Stomach smooth muscle (tissue), 2 donors: Measurements from ENCODE around the gene COL16A1.

Experiments used
- H3K27ac ChIP-seq: one replicate; pipeline ENCODE4 v1.7.0; 2013; ENCODE audit warnings: mild to moderate bottlenecking, low read length, inconsistent platforms
- H3K27me3 ChIP-seq, 2 donors: one replicate each; pipeline ENCODE4 v1.7.0; 2013; ENCODE audit warnings: low read length in 2 of 2; ENCODE audit not compliant: insufficient read depth in 2 of 2, control insufficient read depth in 1 of 2
- H3K36me3 ChIP-seq, 2 donors: one replicate each; pipeline ENCODE4 v1.7.0; 2013; ENCODE audit warnings: low read length in 2 of 2; ENCODE audit not compliant: control insufficient read depth in 2 of 2, insufficient read depth in 2 of 2
- H3K4me1 ChIP-seq: one replicate; pipeline ENCODE4 v1.7.0; 2013; ENCODE audit warnings: low read length; ENCODE audit not compliant: control insufficient read depth, insufficient read depth
- H3K4me3 ChIP-seq, 2 donors: one replicate each; pipeline ENCODE4 v1.7.0; 2013; ENCODE audit warnings: low read length in 2 of 2
- H3K9ac ChIP-seq, 2 donors: one replicate each; pipeline ENCODE4 v1.7.0; 2013; ENCODE audit warnings: low read length in 2 of 2, mild to moderate bottlenecking in 1 of 2
- H3K9me3 ChIP-seq, 2 donors: one replicate each; pipeline ENCODE4 v1.7.0; 2013; ENCODE audit warnings: low read length in 2 of 2; ENCODE audit not compliant: control insufficient read depth in 2 of 2
- donor health status: healthy.
- donor health status: Pancreatic carcinoma.

COL16A1 gene

GRCh38 chr1:31745096-31745945 lies 41.5 kb upstream of the COL16A1 start:
- Histone ChIP-seq H3K4me3 (no peak overlapping the region), H3K9me3 (no peaks in the 10 kb centered on the region), H3K4me1 (peaks cover 3% of the 10 kb centered on the region), H3K27ac (no peak overlapping the region), H3K27me3 (no peaks in the 10 kb centered on the region), H3K36me3 (no peaks in the 10 kb centered on the region), H3K9ac (no peak overlapping the region)

- H3K36me3 ChIP-seq, result no peaks in the 10 kb centered on the region
Measured at GRCh38 chr1:31744165-31744888, 40.5 kb upstream of the COL16A1 start.

GRCh38 chr1:31742462-31743212 lies 38.8 kb upstream of the COL16A1 start:
- Histone ChIP-seq H3K27me3 (no peaks in the 10 kb centered on the region), H3K9me3 (no peaks in the 10 kb centered on the region), H3K9ac (no peak overlapping the region), H3K27ac (no peak overlapping the region), H3K36me3 (no peaks in the 10 kb centered on the region), H3K4me3 (no peak overlapping the region), H3K4me1 (peaks cover 3% of the 10 kb centered on the region)

More at GRCh38 chr1:31744165-31744888, 40.5 kb upstream of the COL16A1 start:
- no peak overlapping the region for H3K4me3 ChIP-seq
- H3K9ac ChIP-seq, result no peak overlapping the region
- H3K9me3 ChIP-seq, result no peaks in the 10 kb centered on the region
- no peaks in the 10 kb centered on the region for H3K27me3 ChIP-seq
- H3K4me1 ChIP-seq, result peaks cover 3% of the 10 kb centered on the region
- no peak overlapping the region for H3K27ac ChIP-seq

GRCh38 chr1:31739346-31739745 lies 35.5 kb upstream of the COL16A1 start:
- H3K27me3 ChIP-seq, result no peaks in the 10 kb centered on the region
- H3K27ac ChIP-seq, result no peak overlapping the region

GRCh38 chr1:31736675-31737074 lies 32.9 kb upstream of the COL16A1 start:
- Histone ChIP-seq H3K9me3 (no peaks in the 10 kb centered on the region), H3K27ac (no peak overlapping the region), H3K4me3 (no peak overlapping the region), H3K27me3 (no peaks in the 10 kb centered on the region), H3K36me3 (no peaks in the 10 kb centered on the region), H3K4me1 (no peaks in the 10 kb centered on the region), H3K9ac (no peak overlapping the region)

More at GRCh38 chr1:31739346-31739745, 35.5 kb upstream of the COL16A1 start:
- H3K4me1 ChIP-seq, result no peaks in the 10 kb centered on the region
- H3K4me3 ChIP-seq, result no peak overlapping the region
- H3K9ac ChIP-seq, result no peak overlapping the region
- no peaks in the 10 kb centered on the region for H3K36me3 ChIP-seq
- H3K9me3 ChIP-seq, result no peaks in the 10 kb centered on the region

- Histone ChIP-seq H3K4me1 (no peaks in the 10 kb centered on the region), H3K9me3 (no peaks in the 10 kb centered on the region), H3K36me3 (no peaks in the 10 kb centered on the region), H3K27me3 (no peaks in the 10 kb centered on the region), H3K9ac (no peak overlapping the region), H3K27ac (no peak overlapping the region), H3K4me3 (no peak overlapping the region)
Measured at GRCh38 chr1:31735571-31735970, 31.8 kb upstream of the COL16A1 start.

- Histone ChIP-seq H3K27me3 (no peaks in the 10 kb centered on the region), H3K9ac (no peak overlapping the region), H3K4me1 (no peaks in the 10 kb centered on the region), H3K9me3 (no peaks in the 10 kb centered on the region), H3K4me3 (no peak overlapping the region), H3K27ac (no peak overlapping the region), H3K36me3 (no peaks in the 10 kb centered on the region)
Measured at GRCh38 chr1:31734582-31735107, 30.8 kb upstream of the COL16A1 start.

- Histone ChIP-seq H3K27ac (no peak overlapping the region), H3K4me1 (no peaks in the 10 kb centered on the region), H3K27me3 (no peaks in the 10 kb centered on the region), H3K9ac (no peak overlapping the region), H3K4me3 (no peak overlapping the region), H3K36me3 (no peaks in the 10 kb centered on the region), H3K9me3 (no peaks in the 10 kb centered on the region)
Measured at GRCh38 chr1:31733389-31734219, 29.8 kb upstream of the COL16A1 start.

- Histone ChIP-seq H3K9ac (no peak overlapping the region), H3K4me1 (no peaks in the 10 kb centered on the region), H3K4me3 (no peak overlapping the region), H3K9me3 (no peaks in the 10 kb centered on the region), H3K36me3 (no peaks in the 10 kb centered on the region), H3K27me3 (no peaks in the 10 kb centered on the region), H3K27ac (no peak overlapping the region)
Measured at GRCh38 chr1:31732751-31733289, 29.0 kb upstream of the COL16A1 start.
